NCI-H1694 (cell line): Measurements from ENCODE around the gene TAGAP.
"Not testable (repeated sequence)": the region's sequence is repeated elsewhere in the genome, so short reads cannot be mapped to it uniquely, and the experiment has no call there.

Experiments
- DNase-seq: peaks from one replicate; lab custom pipeline; 2025; lab: John Stamatoyannopoulos, UW

TAGAP gene

DNA sequence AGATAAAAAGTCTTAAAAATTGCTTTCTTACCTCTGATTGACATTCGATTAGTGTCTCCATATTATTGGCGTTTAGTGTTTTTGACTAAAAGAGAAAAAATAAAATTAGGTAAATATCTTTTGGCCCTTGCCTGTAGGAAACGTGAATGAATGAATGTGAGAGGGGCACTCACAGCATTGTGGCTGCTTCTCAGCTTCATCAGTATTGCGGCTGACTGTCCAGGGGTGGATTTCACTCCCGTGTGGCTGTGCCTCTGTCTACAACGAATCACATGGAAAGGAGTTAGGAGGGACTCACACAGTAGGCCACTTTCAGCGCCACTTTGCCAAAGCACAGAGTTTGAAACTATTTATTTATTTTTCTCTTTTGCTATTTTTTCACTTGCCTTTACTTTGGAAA lies 844 bp downstream of the TAGAP start:
- DNase-seq: no peak

GRCh38 chr6:159043251-159043650 lies 1.5 kb downstream of the TAGAP start:
- DNase-seq: no peak

GRCh38 chr6:159042826-159043181 lies 2.0 kb downstream of the TAGAP start:
- DNase-seq: no peak

- DNase-seq: peak; percentile 61
These were observed 2.6 kb downstream of the TAGAP start for GRCh38 chr6:159042003-159042825.

GRCh38 chr6:159041181-159041580 lies 3.6 kb downstream of the TAGAP start:
- no peak for DNase-seq

DNA sequence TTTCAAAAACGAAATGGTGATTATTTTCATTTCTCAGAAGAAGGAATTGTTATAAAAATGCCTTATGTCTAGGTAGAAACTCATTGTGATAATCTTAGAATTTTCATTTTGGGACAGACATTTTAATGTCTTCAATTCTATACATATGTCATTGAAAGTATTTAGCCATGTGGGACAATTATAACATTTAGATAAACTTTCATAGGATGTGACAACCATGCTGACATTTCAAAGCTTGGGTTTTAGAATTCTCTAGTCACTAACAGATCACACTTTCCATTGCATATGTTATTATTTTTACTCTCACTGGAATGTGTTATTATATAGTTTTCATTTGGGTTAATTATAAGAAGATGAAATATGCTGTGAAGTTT lies 4.9 kb downstream of the TAGAP start:
- no peak for DNase-seq

DNA sequence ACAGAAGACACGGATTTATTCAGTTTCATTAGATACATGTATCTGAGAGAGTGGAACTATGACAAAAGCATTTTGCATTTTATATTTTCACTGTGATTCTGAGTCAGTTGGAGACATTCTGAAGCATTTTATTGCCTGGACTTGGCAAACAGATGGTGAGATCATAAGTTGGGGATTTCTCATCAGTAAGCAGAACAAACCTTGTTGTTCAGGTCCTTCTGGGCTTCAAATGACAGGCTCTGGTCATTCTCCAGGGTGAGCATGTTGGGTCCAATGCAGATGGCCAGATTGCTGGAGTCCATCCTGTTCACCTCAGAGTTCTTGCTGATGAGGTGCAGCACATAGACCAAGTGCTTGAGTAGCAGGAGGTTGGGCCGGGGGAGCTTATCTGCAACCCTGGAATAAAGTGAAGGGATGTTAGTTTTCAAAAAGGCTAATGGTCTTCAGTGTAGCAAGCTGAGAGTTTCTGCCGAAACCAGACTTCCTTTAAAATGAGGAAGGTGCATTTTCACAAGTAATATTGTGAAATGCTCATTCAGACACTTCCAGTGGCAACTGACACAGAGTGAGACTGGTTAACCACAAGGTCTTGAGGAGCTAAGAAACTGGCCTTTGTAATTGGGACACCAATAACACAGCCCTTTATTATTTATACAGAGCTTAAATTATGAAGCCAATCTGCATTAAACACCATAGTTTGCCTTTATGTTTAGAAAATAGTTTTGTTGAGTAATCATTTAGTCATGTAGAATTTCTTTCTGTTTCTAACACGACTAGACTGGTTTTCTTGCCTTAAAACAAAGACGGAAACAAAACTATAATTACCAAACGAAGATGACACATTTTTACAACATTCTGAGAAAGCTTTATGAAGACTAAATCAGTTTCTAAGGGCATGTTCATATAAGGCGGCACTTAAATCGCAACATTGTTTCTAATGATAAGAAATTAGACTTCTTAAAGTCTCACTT lies 5.6 kb downstream of the TAGAP start:
- DNase-seq: no peak

DNA sequence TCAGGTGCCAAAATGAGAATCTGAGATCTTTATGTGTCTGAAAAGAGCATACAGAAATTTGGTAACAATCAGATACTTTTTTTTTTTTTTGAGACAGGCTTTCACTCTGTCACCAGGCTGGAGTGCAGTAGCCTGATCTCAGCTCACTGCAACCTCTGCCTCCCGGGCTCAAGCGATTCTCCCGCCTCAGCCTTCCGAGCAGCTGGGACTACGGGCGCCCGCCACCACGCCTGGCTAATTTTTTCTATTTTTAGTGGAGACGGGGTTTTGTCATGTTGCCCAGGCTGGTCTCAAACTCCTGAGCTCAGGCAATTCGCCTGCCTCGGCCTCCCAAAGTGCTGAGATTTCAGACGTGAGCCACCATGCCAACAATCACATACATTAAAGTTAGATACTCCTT lies 6.5 kb downstream of the TAGAP start:
- DNase-seq: peak; percentile 4

DNA sequence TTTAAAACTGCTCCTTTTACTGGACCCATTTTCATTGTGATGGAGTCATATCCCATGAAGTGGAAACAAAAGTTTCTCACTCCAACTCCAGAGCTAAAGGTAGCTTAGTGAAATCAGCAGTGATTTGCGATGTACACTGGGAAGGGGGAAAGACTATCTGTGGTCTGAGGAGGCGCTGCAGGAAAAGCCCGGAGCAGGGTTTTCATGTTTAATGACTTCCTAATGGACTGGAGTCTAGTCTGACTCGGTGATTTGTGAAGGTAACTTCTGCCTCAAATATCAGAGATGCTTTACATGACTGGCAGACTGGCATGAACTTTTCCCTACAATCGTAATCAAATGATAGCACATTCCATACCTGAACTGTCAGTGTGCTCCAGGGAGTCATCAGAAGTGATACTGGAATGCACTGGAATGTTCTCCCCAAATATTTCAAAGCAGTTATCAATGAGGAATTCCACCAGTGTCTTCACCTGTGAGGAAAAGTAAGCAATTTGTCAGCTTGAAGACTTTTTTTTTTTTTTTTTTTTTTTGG lies 7.0 kb downstream of the TAGAP start:
- DNase-seq: no peak

DNA sequence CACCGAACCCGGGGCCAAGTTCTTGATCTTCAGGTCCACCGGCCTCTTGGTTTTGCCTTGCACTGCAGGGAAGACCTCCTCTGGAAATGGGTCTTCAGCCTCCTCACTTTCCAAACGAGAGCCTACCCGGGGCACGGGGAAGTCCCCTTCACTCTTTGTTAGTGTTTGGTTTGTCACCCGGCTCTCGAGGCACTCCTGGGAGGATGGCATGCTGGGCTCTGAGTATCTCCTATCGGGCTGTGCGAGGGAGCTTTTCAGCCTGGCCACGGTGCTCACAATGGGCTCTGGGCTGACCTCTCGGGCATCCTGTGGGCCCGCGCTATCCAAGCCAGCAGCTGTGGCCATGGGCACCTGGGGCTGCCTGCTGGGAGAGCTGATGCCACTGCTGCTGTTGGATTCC lies 8.1 kb downstream of the TAGAP start:
- DNase-seq: no peak

- no peak for DNase-seq
These were observed 8.9 kb downstream of the TAGAP start for GRCh38 chr6:159035891-159036290.

- DNase-seq: no peak
These were observed 11.4 kb downstream of the TAGAP start for GRCh38 chr6:159033160-159034049.

DNA sequence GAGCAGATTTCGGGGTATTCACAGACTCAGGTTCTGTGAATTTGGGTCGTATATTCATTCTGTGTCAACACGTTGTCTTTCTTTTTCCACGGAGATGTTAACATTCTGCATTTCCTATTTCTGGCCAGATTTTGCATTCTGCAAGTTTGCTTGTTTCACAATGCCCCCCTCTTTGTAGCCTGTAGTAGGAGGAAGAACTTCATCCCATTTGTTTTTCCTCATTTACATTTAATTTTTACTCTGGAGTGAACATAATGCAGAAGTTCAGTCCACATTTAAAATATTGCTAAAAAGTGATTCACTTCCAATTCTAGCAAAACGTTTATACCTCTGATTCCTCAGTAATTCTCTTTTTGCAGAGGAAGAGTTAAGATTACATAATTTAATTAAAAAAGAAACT lies 12.9 kb downstream of the TAGAP start:
- no peak for DNase-seq

- DNase-seq: no peak
These were observed 14.6 kb downstream of the TAGAP start for GRCh38 chr6:159030168-159030567.

GRCh38 chr6:159025224-159025623 lies 19.6 kb downstream of the TAGAP start:
- DNase-seq: not testable (repeated sequence)

DNA sequence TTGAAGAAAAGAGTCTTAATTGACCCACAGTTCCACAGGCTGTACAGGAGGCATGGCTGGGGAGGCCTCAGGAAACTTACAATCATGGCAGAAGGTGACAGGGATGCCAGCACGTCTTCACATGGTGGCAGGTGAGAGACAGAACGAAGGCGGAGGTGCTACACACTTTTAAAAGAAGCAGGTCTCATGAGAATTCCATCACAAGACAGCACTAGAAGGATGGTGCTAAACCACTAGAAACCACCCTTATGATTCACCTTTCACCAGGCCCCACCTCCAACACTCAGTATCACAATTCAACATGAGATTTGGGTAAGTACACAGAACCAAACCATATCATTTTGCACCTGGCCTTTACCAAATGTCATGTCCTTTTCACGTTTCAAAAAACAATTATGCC lies 20.9 kb downstream of the TAGAP start:
- DNase-seq: no peak

DNA sequence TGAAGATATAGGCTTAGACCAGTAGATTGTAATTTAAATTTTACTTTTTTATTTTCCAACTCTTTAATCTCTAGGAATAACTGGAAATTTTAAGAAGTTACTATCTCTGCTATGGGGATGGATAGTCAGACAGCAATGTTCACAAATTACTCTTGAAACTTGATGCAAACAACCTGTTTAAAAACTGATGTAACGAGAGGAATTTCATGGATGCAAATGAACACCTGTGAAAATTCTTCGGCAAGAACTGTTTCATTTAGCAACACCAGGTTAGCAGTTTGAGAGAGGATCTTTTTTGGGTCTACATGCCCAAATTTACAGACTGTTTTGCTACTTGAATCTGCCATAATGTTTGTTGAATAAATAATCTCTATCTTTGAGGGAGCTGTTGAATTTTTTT lies 24.8 kb downstream of the TAGAP start:
- DNase-seq: no peak

GRCh38 chr6:159017757-159018559 lies 26.8 kb downstream of the TAGAP start:
- no peak for DNase-seq

DNA sequence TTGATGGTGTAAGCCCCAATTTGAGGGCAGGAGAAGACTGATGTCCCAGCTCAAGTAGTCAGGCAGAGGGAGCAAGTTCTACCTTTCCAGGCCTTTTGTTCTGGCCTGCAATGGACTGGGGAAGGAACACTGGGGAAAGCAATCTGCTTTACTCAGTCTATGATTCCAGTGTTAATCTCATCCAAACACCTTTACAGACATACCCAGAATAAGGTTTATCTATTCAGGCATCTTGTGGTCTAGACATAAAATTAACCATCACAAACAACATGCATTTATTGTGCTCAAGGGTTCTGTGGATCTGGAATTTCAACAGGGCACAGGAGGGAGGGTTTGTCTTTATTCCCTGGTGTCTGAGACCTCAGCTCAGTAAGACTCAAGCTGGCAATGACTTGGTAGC lies 30.4 kb downstream of the TAGAP start:
- no peak for DNase-seq

- DNase-seq: no peak
These were observed 31.6 kb downstream of the TAGAP start for GRCh38 chr6:159013229-159013628.

DNA sequence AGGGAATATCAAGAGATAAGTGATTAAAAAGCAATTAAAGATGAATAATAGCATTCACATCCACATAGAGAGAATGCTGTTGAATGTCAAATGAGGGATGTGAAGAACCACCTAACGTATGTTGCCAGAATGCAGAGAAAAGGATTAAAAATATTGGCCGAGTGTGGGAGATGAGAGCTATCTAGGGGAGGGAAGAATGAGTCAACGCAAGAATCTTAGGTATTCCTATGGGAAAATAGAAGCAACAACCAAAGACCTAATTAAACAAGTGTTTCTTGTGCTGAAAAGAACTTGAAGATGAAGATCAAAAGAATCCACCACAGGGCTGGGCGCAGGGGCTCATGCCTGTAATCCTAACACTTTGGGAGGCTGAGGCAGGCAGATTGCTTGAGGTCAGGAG lies 32.6 kb downstream of the TAGAP start:
- no peak for DNase-seq
